Endothelial cell (in vitro differentiated cells): ENCODE results near the gene XXYLT1. TPM values are rescaled to one million over a fixed set of nuclear protein-coding genes. Genes with fewer than 3 reads are reported as not detected.
A peak's percentile ranks its signal among the peaks of the same experiment; 100 is the strongest.

Experiments
- DNase-seq: peaks from one replicate; pipeline ENCODE4 v3.0.0; 2021; ENCODE audit warnings: low spot score
- H3K27ac Mint-ChIP-seq: one replicate; pipeline ENCODE4 v1.8.0; 2021; ENCODE audit warnings: mixed read lengths, inconsistent platforms; ENCODE audit not compliant: unreplicated experiment
- H3K27me3 Mint-ChIP-seq: one replicate; pipeline ENCODE4 v1.8.0; 2021; ENCODE audit warnings: mild to moderate bottlenecking, moderate library complexity, mixed read lengths, inconsistent platforms; ENCODE audit not compliant: unreplicated experiment
- H3K36me3 Mint-ChIP-seq: one replicate; pipeline ENCODE4 v1.8.0; 2021; ENCODE audit warnings: mild to moderate bottlenecking, low read depth, mixed read lengths, inconsistent platforms; ENCODE audit not compliant: unreplicated experiment
- H3K4me1 Mint-ChIP-seq: one replicate; pipeline ENCODE4 v1.8.0; 2021; ENCODE audit warnings: mild to moderate bottlenecking, mixed read lengths, inconsistent platforms; ENCODE audit not compliant: unreplicated experiment
- H3K4me3 Mint-ChIP-seq: one replicate; pipeline ENCODE4 v1.8.0; 2021; ENCODE audit warnings: mild to moderate bottlenecking, mixed read lengths, inconsistent platforms; ENCODE audit not compliant: unreplicated experiment
- H3K9me3 Mint-ChIP-seq: one replicate; pipeline ENCODE4 v1.8.0; 2021; ENCODE audit warnings: mixed read lengths, inconsistent platforms; ENCODE audit not compliant: unreplicated experiment
- CTCF ChIP-seq: fragments of 200-600 bp; sonication (generic); IDR thresholded peaks from one replicate; pipeline ENCODE4 v1.5.0; 2021; ENCODE audit warnings: antibody characterized with exemption; ENCODE audit not compliant: unreplicated experiment
- total RNA-seq: library from RNA; stranded (reverse); fragmentation: NEBNext Ultra II Directional; extraction: Animal tissue kit (Norgen Biotek cat#: 25700); gene quantifications from one replicate; pipeline ENCODE4 v1.2.1, GENCODE V29; 2021; ENCODE audit not compliant: unreplicated experiment

XXYLT1 gene
- total RNA-seq, 1 donor from 2014 or later, result 25.0 TPM

GRCh38 chr3:195248281-195248680 lies 22.7 kb downstream of the XXYLT1 start:
- no peak for DNase-seq
- Mint-ChIP-seq H3K36me3 (peaks cover 22% of the 10 kb centered on the region), H3K27me3 (peaks cover 14% of the 10 kb centered on the region), H3K4me3 (no peak overlapping the region), H3K27ac (no peak overlapping the region), H3K4me1 (peaks cover 44% of the 10 kb centered on the region), H3K9me3 (no peaks in the 10 kb centered on the region)
- TF ChIP-seq CTCF, result no peak

GRCh38 chr3:195247863-195248189 lies 23.1 kb downstream of the XXYLT1 start:
- no peaks in the 10 kb centered on the region for H3K9me3 Mint-ChIP-seq
- no peak overlapping the region for H3K27ac Mint-ChIP-seq
- no peak for TF ChIP-seq CTCF
- H3K4me3 Mint-ChIP-seq, result no peak overlapping the region
- peaks cover 40% of the 10 kb centered on the region for H3K4me1 Mint-ChIP-seq
- no peak for DNase-seq
- H3K36me3 Mint-ChIP-seq, result peaks cover 22% of the 10 kb centered on the region
- H3K27me3 Mint-ChIP-seq, result peaks cover 14% of the 10 kb centered on the region

GRCh38 chr3:195247086-195247862 lies 23.7 kb downstream of the XXYLT1 start:
- Mint-ChIP-seq H3K4me3 (no peak overlapping the region), H3K36me3 (peaks cover 22% of the 10 kb centered on the region)

GRCh38 chr3:195246581-195246995 lies 24.4 kb downstream of the XXYLT1 start:
- Mint-ChIP-seq H3K36me3 (peaks cover 22% of the 10 kb centered on the region), H3K4me3 (no peak overlapping the region), H3K27ac (peak overlapping the region; percentile 8), H3K4me1 (peaks cover 30% of the 10 kb centered on the region), H3K27me3 (peaks cover 15% of the 10 kb centered on the region), H3K9me3 (no peaks in the 10 kb centered on the region)
- no peak for TF ChIP-seq CTCF
- DNase-seq, result no peak

More at GRCh38 chr3:195247086-195247862, 23.7 kb downstream of the XXYLT1 start:
- H3K27ac Mint-ChIP-seq, result peak overlapping the region; percentile 8
- no peaks in the 10 kb centered on the region for H3K9me3 Mint-ChIP-seq
- peaks cover 14% of the 10 kb centered on the region for H3K27me3 Mint-ChIP-seq
- H3K4me1 Mint-ChIP-seq, result peaks cover 34% of the 10 kb centered on the region
- TF ChIP-seq CTCF, result no peak
- no peak for DNase-seq

GRCh38 chr3:195245531-195245951 lies 25.4 kb downstream of the XXYLT1 start:
- no peak for TF ChIP-seq CTCF
- Mint-ChIP-seq H3K4me1 (peaks cover 26% of the 10 kb centered on the region), H3K27ac (no peak overlapping the region)

More at GRCh38 chr3:195245531-195245951, 25.4 kb downstream of the XXYLT1 start:
- Mint-ChIP-seq H3K27me3 (peaks cover 18% of the 10 kb centered on the region), H3K36me3 (peaks cover 22% of the 10 kb centered on the region), H3K9me3 (no peaks in the 10 kb centered on the region), H3K4me3 (peak overlapping the region; percentile 9)
- DNase-seq, result no peak
